GM18526 (cell line): Measurements from ENCODE around the gene FUS.

Experiments
- POLR2A ChIP-seq: IDR thresholded peaks from 3 replicates; pipeline ENCODE4 v1.6.1; 2011; ENCODE audit not compliant: insufficient read length; ENCODE audit errors: extremely low read depth

FUS gene

GRCh38 chr16:31192856-31193642 lies 13.1 kb downstream of the FUS start:
- TF ChIP-seq POLR2A, result no peak

GRCh38 chr16:31193874-31194273 lies 13.9 kb downstream of the FUS start:
- TF ChIP-seq POLR2A, result no peak

GRCh38 chr16:31194898-31195297 lies 15.0 kb downstream of the FUS start:
- no peak for TF ChIP-seq POLR2A

- TF ChIP-seq POLR2A, result no peak
Measured at GRCh38 chr16:31196324-31197088, 16.6 kb downstream of the FUS start.

- TF ChIP-seq POLR2A, result peak; percentile 32
Measured at GRCh38 chr16:31198207-31198882, 18.4 kb downstream of the FUS start.

- TF ChIP-seq POLR2A, result no peak
Measured at GRCh38 chr16:31199430-31200041, 19.6 kb downstream of the FUS start.

GRCh38 chr16:31200821-31201568 lies 21.1 kb downstream of the FUS start:
- no peak for TF ChIP-seq POLR2A

- TF ChIP-seq POLR2A, result no peak
Measured at GRCh38 chr16:31201582-31202413, 21.9 kb downstream of the FUS start.

GRCh38 chr16:31202414-31203375 lies 22.8 kb downstream of the FUS start, which contains the start of gene PYCARD:
Gene PYCARD (minus strand): TSS chr16:31202760. CDS start chr16:31202690, 70 bp downstream.
- peak; percentile 48 for TF ChIP-seq POLR2A

GRCh38 chr16:31204871-31205666 lies 25.1 kb downstream of the FUS start:
- no peak for TF ChIP-seq POLR2A

GRCh38 chr16:31206776-31207175 lies 26.8 kb downstream of the FUS start:
- no peak for TF ChIP-seq POLR2A

GRCh38 chr16:31213342-31213741 lies 33.4 kb downstream of the FUS start:
- TF ChIP-seq POLR2A, result no peak
